ENCODE data around the gene GRM1.

Gene GRM1

GRCh38 chr6:146029573-146030184, 817 bp downstream of the GRM1 start:
- no peak overlapping the region for H3K27ac ChIP-seq
- TF ChIP-seq CTCF (conservative IDR thresholded peaks at IDR 0.05) = no peak

- H3K27ac ChIP-seq = no peak overlapping the region
- TF ChIP-seq CTCF (conservative IDR thresholded peaks at IDR 0.05) = no peak
These were observed 3.5 kb downstream of the GRM1 start for GRCh38 chr6:146032387-146032786.

- H3K27ac ChIP-seq = no peak overlapping the region
- TF ChIP-seq CTCF (conservative IDR thresholded peaks at IDR 0.05) = no peak
These were observed 11.5 kb downstream of the GRM1 start for GRCh38 chr6:146040360-146040759.

GRCh38 chr6:146041282-146041681, 12.4 kb downstream of the GRM1 start:
- TF ChIP-seq CTCF (conservative IDR thresholded peaks at IDR 0.05) = peak; percentile 73
- H3K27ac ChIP-seq = no peak overlapping the region

- TF ChIP-seq CTCF (conservative IDR thresholded peaks at IDR 0.05) = no peak
- no peak overlapping the region for H3K27ac ChIP-seq
These were observed 18.5 kb downstream of the GRM1 start for GRCh38 chr6:146047371-146047770.

GRCh38 chr6:146050168-146050567, 21.3 kb downstream of the GRM1 start:
- no peak; the same call in 1 of the 2 replicates for TF ChIP-seq CTCF (conservative IDR thresholded peaks at IDR 0.05)
- no peak overlapping the region for H3K27ac ChIP-seq

- H3K27ac ChIP-seq = no peak overlapping the region
- TF ChIP-seq CTCF (conservative IDR thresholded peaks at IDR 0.05) = no peak
These were observed 27.6 kb downstream of the GRM1 start for GRCh38 chr6:146056506-146056905.
